KOPT-K1 (cell line): Measurements from ENCODE around the gene RPS25.
"Not testable (repeated sequence)": the region's sequence is repeated elsewhere in the genome, so short reads cannot be mapped to it uniquely, and the experiment has no call there.

ENCODE experiments used
- H3K27ac ChIP-seq: fragments of 200-600 bp; sonication (generic); 2 replicates; pipeline ENCODE4 v1.5.1; 2016; ENCODE audit warnings: antibody characterized with exemption, mild to moderate bottlenecking, low read depth, low read length; ENCODE audit not compliant: poor library complexity, severe bottlenecking
- H3K36me3 ChIP-seq: fragments of 200-600 bp; sonication (generic); 2 replicates; pipeline ENCODE4 v1.5.1; 2017; ENCODE audit warnings: antibody characterized with exemption, mild to moderate bottlenecking, low read length, moderate library complexity; ENCODE audit not compliant: insufficient read depth
- H3K9me3 ChIP-seq: fragments of 200-600 bp; sonication (generic); 2 replicates; pipeline ENCODE4 v1.5.1; 2017; ENCODE audit warnings: antibody characterized with exemption, low read length, mild to moderate bottlenecking; ENCODE audit not compliant: insufficient read depth, poor library complexity, severe bottlenecking

Gene RPS25

GRCh38 chr11:119048644-119049043 lies 30.5 kb upstream of the RPS25 start:
- Histone ChIP-seq H3K36me3 (peaks cover 94% of the 10 kb centered on the region), H3K27ac (no peak overlapping the region)

DNA sequence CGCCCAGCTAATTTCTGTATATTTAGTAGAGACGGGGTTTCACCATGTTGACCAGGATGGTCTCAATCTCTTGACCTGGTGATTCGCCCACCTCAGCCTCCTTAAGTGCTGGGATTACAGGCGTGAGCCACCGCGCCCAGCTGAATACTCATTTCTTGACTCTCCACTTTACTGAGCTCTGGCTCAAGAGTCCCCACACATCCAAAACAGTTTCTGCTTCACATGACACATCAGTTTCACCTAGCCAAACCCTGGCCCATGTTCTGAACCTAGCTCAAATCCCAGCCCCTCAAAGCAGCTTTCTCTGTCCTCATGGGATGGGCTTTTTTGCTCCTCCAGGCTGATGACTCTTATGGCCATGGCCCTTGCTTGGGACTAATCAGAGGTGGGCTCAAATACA lies 29.1 kb upstream of the RPS25 start:
- Histone ChIP-seq H3K36me3 (peaks cover 80% of the 10 kb centered on the region), H3K9me3 (no peaks in the 10 kb centered on the region), H3K27ac (no peak overlapping the region)

More at GRCh38 chr11:119048644-119049043, 30.5 kb upstream of the RPS25 start:
- H3K9me3 ChIP-seq, result no peaks in the 10 kb centered on the region

GRCh38 chr11:119046489-119046888 lies 28.3 kb upstream of the RPS25 start:
- H3K36me3 ChIP-seq, result peaks cover 72% of the 10 kb centered on the region
- H3K9me3 ChIP-seq, result no peaks in the 10 kb centered on the region
- H3K27ac ChIP-seq, result no peak overlapping the region

DNA sequence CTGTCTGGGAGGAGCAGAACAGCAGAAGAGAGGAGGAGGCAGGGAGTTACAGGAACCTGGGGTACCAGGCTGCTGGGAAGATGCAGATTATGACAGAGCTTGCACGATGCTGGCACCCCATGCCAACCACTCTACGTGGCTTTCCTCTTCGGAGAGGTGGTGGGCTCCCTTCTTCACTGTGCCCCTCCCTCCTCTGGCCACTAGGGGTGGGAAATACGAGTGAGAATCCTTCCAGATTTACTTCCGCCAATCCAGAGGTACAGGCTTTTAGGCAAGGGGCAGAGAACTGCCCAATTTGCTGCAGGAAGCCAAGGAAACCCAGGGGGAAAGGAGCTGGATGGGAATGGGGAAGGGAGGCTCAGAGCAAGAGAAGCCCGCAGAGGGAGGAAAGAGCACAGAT lies 26.6 kb upstream of the RPS25 start:
- no peak overlapping the region for H3K27ac ChIP-seq
- peaks cover 55% of the 10 kb centered on the region for H3K36me3 ChIP-seq
- H3K9me3 ChIP-seq, result no peaks in the 10 kb centered on the region

- Histone ChIP-seq H3K9me3 (no peaks in the 10 kb centered on the region), H3K36me3 (peaks cover 37% of the 10 kb centered on the region), H3K27ac (no peak overlapping the region)
Observed at GRCh38 chr11:119042927-119043326, 24.8 kb upstream of the RPS25 start.

DNA sequence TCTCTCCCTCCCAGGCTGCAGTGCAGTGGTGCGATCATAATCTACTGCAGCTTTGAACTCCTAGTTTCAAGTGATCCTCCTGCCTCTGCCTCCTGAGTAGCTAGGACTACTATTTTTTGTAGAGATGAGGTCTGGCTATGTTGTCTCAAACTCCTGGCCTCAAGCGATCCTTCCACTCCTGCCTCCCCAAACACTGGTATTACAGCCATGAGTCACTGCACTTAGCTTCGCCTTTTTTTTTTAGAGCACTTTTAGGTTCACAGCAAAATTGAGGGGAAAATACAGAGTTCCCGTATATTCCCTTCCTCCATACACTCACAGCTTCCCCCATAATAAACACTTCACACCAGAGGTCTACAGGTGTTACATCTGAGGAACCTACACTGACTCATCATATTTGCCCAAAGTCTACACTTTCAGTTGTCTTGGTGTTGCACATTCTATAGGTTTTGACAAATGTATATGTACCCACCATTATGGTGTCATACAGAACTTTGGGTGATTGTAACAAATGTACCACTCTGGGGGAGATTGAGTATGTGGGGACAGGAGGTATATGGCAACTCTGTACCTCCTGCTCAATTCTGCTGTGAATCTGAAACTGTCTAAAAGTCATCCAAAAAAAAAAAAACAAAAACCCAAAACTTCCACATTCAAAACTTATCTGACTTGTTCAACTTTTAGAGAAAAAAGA lies 23.8 kb upstream of the RPS25 start:
- Histone ChIP-seq H3K9me3 (no peaks in the 10 kb centered on the region), H3K27ac (no peak overlapping the region), H3K36me3 (peaks cover 27% of the 10 kb centered on the region)

- not testable (repeated sequence) for H3K36me3 ChIP-seq, H3K9me3 ChIP-seq, H3K27ac ChIP-seq
Observed at GRCh38 chr11:119039471-119039870, 21.3 kb upstream of the RPS25 start.

DNA sequence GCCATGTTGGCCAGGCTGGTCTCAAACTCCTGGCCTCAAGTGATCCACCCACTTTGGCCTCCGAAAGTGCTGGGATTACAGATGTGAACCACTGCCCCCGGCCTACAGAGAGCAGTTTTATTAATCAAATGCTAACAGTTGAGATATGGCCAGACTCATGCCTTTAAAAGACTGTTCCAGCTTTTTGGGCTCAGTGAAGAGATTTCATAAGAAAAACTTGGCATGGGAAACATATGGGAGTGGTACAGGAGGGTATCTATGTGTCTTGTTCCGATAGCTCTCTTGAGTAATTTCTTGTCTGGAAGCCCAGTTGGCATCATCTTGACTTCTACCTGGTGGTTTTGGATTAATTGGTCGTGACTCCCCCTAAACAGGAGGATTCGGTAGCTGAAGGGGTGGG lies 20.7 kb upstream of the RPS25 start:
- Histone ChIP-seq H3K9me3 (no peaks in the 10 kb centered on the region), H3K27ac (no peak overlapping the region), H3K36me3 (no peaks in the 10 kb centered on the region)

- Histone ChIP-seq H3K9me3 (no peaks in the 10 kb centered on the region), H3K36me3 (no peaks in the 10 kb centered on the region), H3K27ac (no peak overlapping the region)
Observed at GRCh38 chr11:119034813-119035212, 16.7 kb upstream of the RPS25 start.

GRCh38 chr11:119033421-119033820 lies 15.3 kb upstream of the RPS25 start:
- not testable (repeated sequence) for H3K9me3 ChIP-seq, H3K27ac ChIP-seq, H3K36me3 ChIP-seq

- H3K27ac ChIP-seq, result no peak overlapping the region
- peaks cover 14% of the 10 kb centered on the region for H3K36me3 ChIP-seq
Observed at GRCh38 chr11:119031912-119032280, 13.8 kb upstream of the RPS25 start.

DNA sequence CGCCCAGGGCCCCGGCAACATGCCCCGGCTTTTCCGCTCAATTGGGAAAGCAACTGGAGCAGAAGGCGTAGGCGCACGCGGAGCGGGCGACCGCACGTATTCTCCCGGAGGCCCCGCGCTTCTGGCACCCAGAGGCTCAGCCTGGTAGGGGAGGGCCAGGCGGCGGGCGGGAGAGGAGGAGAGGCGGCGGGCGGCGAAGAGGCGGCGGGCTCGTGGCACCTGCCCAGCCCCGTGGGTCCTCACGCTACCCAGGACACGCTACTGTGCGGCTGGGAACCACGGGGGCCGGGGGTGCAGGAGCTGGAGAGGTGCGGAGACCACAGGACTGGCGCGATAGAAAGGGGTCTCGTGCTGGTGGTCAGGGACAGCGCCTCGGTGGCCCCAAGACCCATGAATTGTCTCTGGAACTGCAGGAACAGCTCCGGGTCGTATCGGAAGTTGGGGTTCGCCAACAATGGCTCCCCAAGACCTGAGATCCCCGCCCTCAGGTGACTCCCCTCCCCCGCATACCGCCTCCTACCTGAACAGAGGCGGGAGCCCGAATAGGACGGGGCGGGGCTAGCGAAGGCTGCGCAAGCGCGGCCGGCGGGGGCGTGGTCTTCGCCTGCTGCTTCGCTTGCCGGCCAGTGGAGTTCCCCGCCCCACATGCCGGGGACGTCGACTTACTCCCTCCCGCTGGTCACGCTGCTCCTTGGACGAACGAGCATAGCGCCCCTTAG lies 12.3 kb upstream of the RPS25 start, which contains the start of gene SLC37A4:
TSS of gene SLC37A4 (minus strand) at position 549 of the 719 bp plus-strand sequence.
- Histone ChIP-seq H3K9me3 (no peaks in the 10 kb centered on the region), H3K36me3 (peaks cover 28% of the 10 kb centered on the region), H3K27ac (peak within 1 kb of the TSS; percentile 56)

More at GRCh38 chr11:119031912-119032280, 13.8 kb upstream of the RPS25 start:
- H3K9me3 ChIP-seq, result no peaks in the 10 kb centered on the region

DNA sequence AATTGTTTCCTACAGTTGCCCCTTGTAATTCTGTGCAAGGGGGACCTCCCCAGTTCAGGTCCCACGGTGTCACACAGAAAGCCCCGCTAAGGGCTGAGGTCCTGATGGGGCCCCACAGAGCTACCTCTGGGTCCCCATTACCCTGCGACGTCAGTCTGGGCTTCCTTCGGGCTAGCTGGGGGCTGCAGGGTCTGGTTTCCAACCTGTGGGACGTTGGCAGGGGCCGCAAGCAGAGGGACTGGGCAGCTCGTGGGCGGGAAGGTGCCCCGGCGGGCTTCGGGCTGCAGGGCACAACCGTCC lies 11.8 kb upstream of the RPS25 start:
- peaks cover 33% of the 10 kb centered on the region for H3K36me3 ChIP-seq
- no peaks in the 10 kb centered on the region for H3K9me3 ChIP-seq
- H3K27ac ChIP-seq, result peak overlapping the region; percentile 56

GRCh38 chr11:119029340-119030028 lies 11.3 kb upstream of the RPS25 start:
- Histone ChIP-seq H3K36me3 (peaks cover 38% of the 10 kb centered on the region), H3K27ac (peak overlapping the region; percentile 56), H3K9me3 (no peaks in the 10 kb centered on the region)

DNA sequence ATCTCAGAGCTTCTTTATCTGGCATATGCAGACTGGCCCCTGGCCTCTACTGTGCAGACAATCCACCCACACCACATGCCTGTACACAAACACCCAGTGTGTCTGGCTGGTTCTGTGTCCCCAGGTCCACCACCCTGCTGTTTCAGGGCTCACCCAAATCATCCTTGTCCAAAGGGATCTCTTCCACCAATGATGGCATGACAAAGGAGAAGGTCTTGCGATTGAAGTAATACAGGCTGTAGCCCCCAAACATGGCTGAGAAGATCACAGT lies 10.9 kb upstream of the RPS25 start:
- Histone ChIP-seq H3K36me3 (peaks cover 42% of the 10 kb centered on the region), H3K9me3 (no peaks in the 10 kb centered on the region), H3K27ac (no peak overlapping the region)
